Large intestine (tissue), 3 donors: Measurements from ENCODE around the gene IPO8. TPM values are rescaled to one million over a fixed set of nuclear protein-coding genes. Genes with fewer than 3 reads are reported as not detected.
"Not testable (repeated sequence)": the region's sequence is repeated elsewhere in the genome, so short reads cannot be mapped to it uniquely, and the experiment has no call there.

Source experiments
- DNase-seq, 2 donors: peaks; one replicate each; pipeline versions ENCODE4 v3.0.0 to v3.0.0-alpha.2; 2013
- H3K27ac ChIP-seq: one replicate; pipeline ENCODE4 v1.5.1; 2013; ENCODE audit warnings: low read length
- H3K27me3 ChIP-seq: 2 replicates; pipeline ENCODE4 v1.6.1; 2013; ENCODE audit warnings: low read length; ENCODE audit not compliant: control insufficient read depth, insufficient read depth
- H3K36me3 ChIP-seq: 2 replicates; pipeline ENCODE4 v1.6.1; 2013; ENCODE audit warnings: low read length; ENCODE audit not compliant: control insufficient read depth, insufficient read depth
- H3K4me1 ChIP-seq: one replicate; pipeline ENCODE4 v1.6.1; 2013; ENCODE audit warnings: low read length; ENCODE audit not compliant: control insufficient read depth, insufficient read depth
- H3K4me3 ChIP-seq: one replicate; pipeline ENCODE4 v1.5.1; 2013; ENCODE audit warnings: low read length
- H3K9me3 ChIP-seq: one replicate; pipeline ENCODE4 v1.6.1; 2013; ENCODE audit warnings: mild to moderate bottlenecking, low read depth, low read length, moderate library complexity; ENCODE audit not compliant: control insufficient read depth
- WGBS: methylation state at CpG from one replicate; pipeline ENCODE4 v1.1.5; 2013; ENCODE audit warnings: low lambda C conversion rate; ENCODE audit not compliant: insufficient coverage; 5-methylcytosine and 5-hydroxymethylcytosine counted together
- polyA plus RNA-seq: library from polyadenylated mRNA; unstranded; fragments of 120-200 nt; gene quantifications from one replicate; pipeline ENCODE4 v1.2.1, GENCODE V29; 2013

The IPO8 gene
- polyA plus RNA-seq, 1 donor, result 37.3 TPM

GRCh38 chr12:30635385-30635784, 60.3 kb downstream of the IPO8 start:
- H3K4me1 ChIP-seq, result no peaks in the 10 kb centered on the region
- no peak overlapping the region for H3K27ac ChIP-seq
- H3K36me3 ChIP-seq, result peaks cover 39% of the 10 kb centered on the region
- H3K27me3 ChIP-seq, result no peaks in the 10 kb centered on the region
- no peak for DNase-seq
- H3K4me3 ChIP-seq, result no peak overlapping the region
- H3K9me3 ChIP-seq, result no peaks in the 10 kb centered on the region
- WGBS, result 100% methylated on average over 1 of the region's 2 CpGs

- H3K4me1 ChIP-seq, result no peaks in the 10 kb centered on the region
- no CpG with 5 or more reads among the region's 6 CpGs for WGBS
- no peaks in the 10 kb centered on the region for H3K27me3 ChIP-seq
- H3K9me3 ChIP-seq, result no peaks in the 10 kb centered on the region
- no peak overlapping the region for H3K4me3 ChIP-seq
- DNase-seq, result no peak
- H3K27ac ChIP-seq, result no peak overlapping the region
- H3K36me3 ChIP-seq, result peaks cover 49% of the 10 kb centered on the region
These were observed 63.9 kb downstream of the IPO8 start for GRCh38 chr12:30631740-30632139.

GRCh38 chr12:30630979-30631285, 64.7 kb downstream of the IPO8 start:
- H3K27me3 ChIP-seq, result no peaks in the 10 kb centered on the region
- no peak overlapping the region for H3K4me3 ChIP-seq
- no peaks in the 10 kb centered on the region for H3K9me3 ChIP-seq
- H3K4me1 ChIP-seq, result no peaks in the 10 kb centered on the region
- H3K27ac ChIP-seq, result no peak overlapping the region
- no CpG with 5 or more reads among the region's 3 CpGs for WGBS
- DNase-seq, result no peak
- peaks cover 49% of the 10 kb centered on the region for H3K36me3 ChIP-seq

GRCh38 chr12:30630076-30630978, 65.3 kb downstream of the IPO8 start:
- 100% methylated on average over 1 of the region's 6 CpGs for WGBS
- no peak overlapping the region for H3K4me3 ChIP-seq
- H3K27ac ChIP-seq, result no peak overlapping the region
- peaks cover 49% of the 10 kb centered on the region for H3K36me3 ChIP-seq
- no peak for DNase-seq
- H3K9me3 ChIP-seq, result no peaks in the 10 kb centered on the region
- H3K4me1 ChIP-seq, result no peaks in the 10 kb centered on the region
- H3K27me3 ChIP-seq, result no peaks in the 10 kb centered on the region

DNA sequence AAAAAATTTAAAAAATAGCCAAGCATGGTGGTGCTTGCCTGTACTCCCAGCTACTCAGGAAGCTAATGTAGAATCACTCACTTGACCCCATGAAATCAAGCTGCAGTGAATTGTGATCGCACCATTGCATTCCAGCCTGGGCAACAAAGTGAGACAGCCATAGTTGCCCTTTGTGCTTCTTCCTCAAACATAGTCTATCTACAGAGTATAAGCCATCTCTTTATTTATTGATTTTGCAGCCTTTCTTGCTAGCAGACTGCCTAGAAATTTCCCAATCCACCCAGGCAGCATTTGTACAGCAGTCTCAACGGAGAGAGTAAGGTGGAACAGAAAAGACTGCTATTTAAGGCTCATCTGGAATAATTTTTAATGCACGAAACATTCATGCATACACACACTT, 68.8 kb downstream of the IPO8 start:
- H3K36me3 ChIP-seq, result peaks cover 36% of the 10 kb centered on the region
- no CpG with 5 or more reads among the region's 3 CpGs for WGBS
- no peak for DNase-seq
- no peak overlapping the region for H3K27ac ChIP-seq
- H3K27me3 ChIP-seq, result no peaks in the 10 kb centered on the region
- no peaks in the 10 kb centered on the region for H3K4me1 ChIP-seq
- H3K4me3 ChIP-seq, result no peak overlapping the region
- H3K9me3 ChIP-seq, result no peaks in the 10 kb centered on the region

DNA sequence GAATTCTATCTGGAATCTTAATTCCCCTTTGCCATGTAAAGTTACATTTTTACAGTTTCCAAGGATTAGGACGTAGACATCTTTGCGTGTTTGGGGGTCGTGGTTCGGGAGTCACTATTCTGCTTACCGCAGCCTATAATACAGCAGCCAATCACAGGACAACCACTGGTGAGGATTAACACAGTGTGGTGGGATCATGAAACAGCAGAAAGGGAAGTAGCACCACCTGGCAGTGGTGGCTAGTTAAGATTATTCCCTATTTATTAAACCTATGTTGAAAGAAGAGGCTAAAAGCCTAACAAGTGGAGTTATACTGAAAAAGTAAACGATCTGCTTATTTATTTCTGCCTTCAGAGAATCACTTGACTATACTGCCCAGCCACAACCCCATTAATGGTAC, 71.7 kb downstream of the IPO8 start:
- no peaks in the 10 kb centered on the region for H3K4me1 ChIP-seq
- H3K27me3 ChIP-seq, result no peaks in the 10 kb centered on the region
- no peak for DNase-seq
- no peak overlapping the region for H3K4me3 ChIP-seq
- no peaks in the 10 kb centered on the region for H3K9me3 ChIP-seq
- WGBS, result 100% methylated on average over 1 of the region's 6 CpGs
- no peak overlapping the region for H3K27ac ChIP-seq
- peaks cover 10% of the 10 kb centered on the region for H3K36me3 ChIP-seq

- H3K4me1 ChIP-seq, result no peaks in the 10 kb centered on the region
- DNase-seq, result no peak
- no CpG with 5 or more reads among the region's 1 CpG for WGBS
These were observed 73.2 kb downstream of the IPO8 start for GRCh38 chr12:30622509-30622908.

DNA sequence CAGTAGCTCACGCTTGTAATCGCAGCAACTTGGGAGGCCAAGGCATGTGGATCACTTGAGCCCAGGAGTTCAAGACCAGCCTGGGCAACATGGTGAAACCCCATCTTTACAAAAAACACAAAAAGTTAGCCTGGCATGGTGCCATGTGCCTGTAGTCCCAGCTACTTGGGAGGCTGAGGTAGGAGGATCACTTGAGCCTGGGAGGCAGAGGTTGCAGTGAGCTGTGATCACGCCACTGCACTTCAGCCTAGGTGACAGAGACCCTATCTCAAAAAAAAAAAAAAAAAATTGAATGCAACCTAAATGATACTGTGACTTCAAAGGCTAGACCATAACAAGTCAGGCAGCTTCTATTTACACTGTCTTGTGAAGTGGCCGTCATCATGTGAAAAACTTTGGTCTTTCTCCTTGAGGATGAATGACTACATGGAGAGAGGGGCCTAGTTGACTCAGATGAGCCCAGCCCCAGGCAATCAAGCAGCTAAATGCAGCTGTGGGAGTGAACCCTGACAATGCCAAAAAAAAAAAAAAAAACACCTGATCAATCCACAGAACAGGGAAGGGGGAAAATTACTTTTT, 73.9 kb downstream of the IPO8 start:
- not testable (repeated sequence) for H3K4me3 ChIP-seq, H3K9me3 ChIP-seq, H3K36me3 ChIP-seq, H3K27ac ChIP-seq, H3K4me1 ChIP-seq, DNase-seq, H3K27me3 ChIP-seq
- no CpG with 5 or more reads among the region's 4 CpGs for WGBS

More at GRCh38 chr12:30622509-30622908, 73.2 kb downstream of the IPO8 start:
- no peak overlapping the region for H3K4me3 ChIP-seq
- H3K36me3 ChIP-seq, result peaks cover 3% of the 10 kb centered on the region
- H3K27ac ChIP-seq, result no peak overlapping the region
- H3K9me3 ChIP-seq, result no peaks in the 10 kb centered on the region
- no peaks in the 10 kb centered on the region for H3K27me3 ChIP-seq

DNA sequence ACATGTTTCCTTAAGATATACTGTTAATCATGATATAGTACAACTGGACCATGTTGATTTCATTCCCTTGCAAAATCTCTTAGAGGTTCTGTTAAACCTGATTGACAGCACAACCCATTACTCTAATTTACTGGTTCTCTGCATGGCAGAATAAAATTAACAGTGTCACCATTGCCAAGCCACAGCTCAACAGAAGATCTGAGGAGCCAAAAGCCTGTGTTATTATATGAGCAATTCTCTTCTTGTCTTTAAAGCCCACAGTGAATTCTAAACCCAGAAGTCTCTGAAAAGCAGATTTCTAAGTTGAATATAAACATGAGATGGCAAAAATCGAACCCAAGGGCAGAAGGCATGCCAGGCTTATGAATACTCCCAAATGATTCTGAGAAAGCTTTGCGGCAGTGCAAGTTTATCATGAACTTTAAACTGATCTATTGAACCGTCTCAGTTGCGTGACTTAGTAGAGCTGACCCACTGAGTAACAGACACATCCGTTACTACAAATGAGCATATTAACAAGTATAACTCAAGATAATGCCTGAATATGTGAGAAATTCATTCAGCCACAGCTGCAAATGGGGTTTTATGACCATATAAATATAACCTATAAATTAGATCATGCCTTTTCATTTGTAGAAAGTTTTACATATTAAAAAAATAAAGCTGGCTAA, 78.2 kb downstream of the IPO8 start:
- Histone ChIP-seq H3K4me1 (no peaks in the 10 kb centered on the region), H3K27me3 (no peaks in the 10 kb centered on the region), H3K36me3 (no peaks in the 10 kb centered on the region), H3K27ac (no peak overlapping the region), H3K4me3 (no peak overlapping the region), H3K9me3 (peaks cover 3% of the 10 kb centered on the region)
- WGBS, result 80% methylated on average over 1 of the region's 5 CpGs
- no peak for DNase-seq

GRCh38 chr12:30614031-30614430, 81.6 kb downstream of the IPO8 start:
- no peaks in the 10 kb centered on the region for H3K27me3 ChIP-seq
- H3K4me1 ChIP-seq, result no peaks in the 10 kb centered on the region
- H3K4me3 ChIP-seq, result no peak overlapping the region
- H3K36me3 ChIP-seq, result no peaks in the 10 kb centered on the region
- no peak overlapping the region for H3K27ac ChIP-seq
- peaks cover 3% of the 10 kb centered on the region for H3K9me3 ChIP-seq
- no peak for DNase-seq
